Peyer's patch (tissue), 4 donors: ENCODE data around the gene PACS1. TPM values are rescaled to one million over a fixed set of nuclear protein-coding genes. Genes with fewer than 3 reads are reported as not detected.

Experiments
- DNase-seq, 3 donors: peaks; one replicate each; pipeline ENCODE4 v3.0.0-alpha.2; 2017 to 2019
- H3K27ac ChIP-seq, 4 donors: fragments of 200-600 bp; sonication (generic); one replicate each; pipeline ENCODE4 v1.5.1; 2016 to 2019
- H3K27me3 ChIP-seq, 2 donors: fragments of 200-600 bp; sonication (generic); one replicate each; pipeline ENCODE4 v1.5.1; 2019
- H3K36me3 ChIP-seq, 3 donors: fragments of 200-600 bp; sonication (generic); one replicate each; pipeline ENCODE4 v1.5.1; 2016 to 2019
- H3K4me1 ChIP-seq, 4 donors: fragments of 200-600 bp; sonication (generic); one replicate each; pipeline ENCODE4 v1.5.1; 2016 to 2019
- H3K4me3 ChIP-seq, 4 donors: fragments of 200-600 bp; sonication (generic); 1 replicate in 3 of 4; 2 replicates in 1 of 4; pipeline ENCODE4 v1.5.1; 2016 to 2019; ENCODE audit warnings: mild to moderate bottlenecking in 1 of 4
- H3K9me3 ChIP-seq, 4 donors: fragments of 200-600 bp; sonication (generic); one replicate each; pipeline ENCODE4 v1.5.1; 2016 to 2019; ENCODE audit warnings: mild to moderate bottlenecking in 1 of 4
- CTCF ChIP-seq, 6 experiments: fragments of 450-650 bp in 4 of 6; fragments of 200-600 bp in 2 of 6; sonication (generic) in 1 of 6; IDR thresholded peaks; one replicate each; pipeline ENCODE4 v1.5.1; 2017 to 2019; ENCODE audit warnings: antibody characterized with exemption in 6 of 6, mild to moderate bottlenecking in 3 of 6, moderate library complexity in 1 of 6
- POLR2A ChIP-seq, 2 donors: fragments of 450-650 bp; IDR thresholded peaks; one replicate each; pipeline ENCODE4 v1.5.1; 2017; ENCODE audit warnings: antibody characterized with exemption in 2 of 2, mild to moderate bottlenecking in 2 of 2, moderate library complexity in 2 of 2
- total RNA-seq, 4 donors: library from RNA; depleted of rRNA; stranded (reverse); fragments of >200 nt; gene quantifications; one replicate each; pipeline ENCODE4 v1.1.0, GENCODE V29; 2016

Gene PACS1
- total RNA-seq, 4 donors from 2014 or later: 10.3 to 52.0 (median 22.3) TPM

DNA sequence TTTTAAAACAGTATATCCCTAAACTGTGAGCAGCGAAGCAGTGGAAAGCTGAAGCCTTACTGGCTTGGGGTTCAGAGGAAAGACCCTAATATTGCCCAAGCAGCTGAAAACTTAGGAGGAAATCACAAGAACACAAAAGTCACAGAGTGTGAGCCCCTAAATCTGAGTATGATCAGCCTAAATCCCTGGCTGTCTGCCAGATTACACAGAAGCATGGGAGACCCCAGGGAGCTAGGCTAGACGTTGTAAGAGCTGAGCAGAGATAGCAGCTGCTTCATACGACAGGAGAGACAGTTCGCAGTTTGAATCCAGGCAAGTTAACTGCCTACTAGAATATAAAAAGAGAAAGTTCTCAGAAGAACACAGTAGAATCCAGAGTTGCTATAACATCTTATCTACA, 81.2 kb downstream of the PACS1 start:
- no peak for DNase-seq
- Histone ChIP-seq H3K9me3 (no peaks in the 10 kb centered on the region), H3K27ac (no peak overlapping the region), H3K4me1 (no peaks in the 10 kb centered on the region), H3K36me3 (no peaks in the 10 kb centered on the region), H3K4me3 (no peak overlapping the region), H3K27me3 (no peaks in the 10 kb centered on the region)
- TF ChIP-seq CTCF (IDR thresholded peaks at IDR 0.05) (no peak), POLR2A (IDR thresholded peaks at IDR 0.05) (no peak)

- H3K4me1 ChIP-seq: no peaks in the 10 kb centered on the region
- no peak overlapping the region for H3K4me3 ChIP-seq
- no peak overlapping the region for H3K27ac ChIP-seq
- H3K27me3 ChIP-seq: no peaks in the 10 kb centered on the region
- TF ChIP-seq POLR2A (IDR thresholded peaks at IDR 0.05) (no peak), CTCF (IDR thresholded peaks at IDR 0.05) (no peak)
- no peaks in the 10 kb centered on the region for H3K36me3 ChIP-seq
- no peaks in the 10 kb centered on the region for H3K9me3 ChIP-seq
- no peak for DNase-seq
Observed at GRCh38 chr11:66154109-66154508, 84.0 kb downstream of the PACS1 start.

- H3K4me3 ChIP-seq: no peak overlapping the region
- no peak for TF ChIP-seq POLR2A (IDR thresholded peaks at IDR 0.05)
- no peak for TF ChIP-seq CTCF (IDR thresholded peaks at IDR 0.05)
- H3K27me3 ChIP-seq: no peaks in the 10 kb centered on the region
- no peak for DNase-seq
- no peaks in the 10 kb centered on the region for H3K4me1 ChIP-seq
- H3K36me3 ChIP-seq: no peaks in the 10 kb centered on the region
- no peaks in the 10 kb centered on the region for H3K9me3 ChIP-seq
- H3K27ac ChIP-seq: no peak overlapping the region
Observed at GRCh38 chr11:66155387-66156073, 85.5 kb downstream of the PACS1 start.

GRCh38 chr11:66157182-66157864, 87.3 kb downstream of the PACS1 start:
- no peak overlapping the region for H3K27ac ChIP-seq
- DNase-seq: no peak
- no peaks in the 10 kb centered on the region for H3K36me3 ChIP-seq
- TF ChIP-seq CTCF (IDR thresholded peaks at IDR 0.05): no peak
- TF ChIP-seq POLR2A (IDR thresholded peaks at IDR 0.05): no peak
- H3K9me3 ChIP-seq: no peaks in the 10 kb centered on the region
- no peaks in the 10 kb centered on the region for H3K4me1 ChIP-seq
- H3K27me3 ChIP-seq: no peaks in the 10 kb centered on the region
- no peak overlapping the region for H3K4me3 ChIP-seq

GRCh38 chr11:66158156-66158555, 88.1 kb downstream of the PACS1 start:
- Histone ChIP-seq H3K9me3 (no peaks in the 10 kb centered on the region), H3K36me3 (no peaks in the 10 kb centered on the region), H3K27me3 (no peaks in the 10 kb centered on the region), H3K27ac (no peak overlapping the region), H3K4me1 (no peaks in the 10 kb centered on the region), H3K4me3 (no peak overlapping the region)
- TF ChIP-seq POLR2A (IDR thresholded peaks at IDR 0.05) (no peak), CTCF (IDR thresholded peaks at IDR 0.05) (no peak)
- no peak for DNase-seq
